DOHH2 (cell line): ENCODE measurements around the gene PAK5.

Experiments
- H3F3A ChIP-seq: fragments of 200-600 bp; sonication (generic), shearing (Covaris generic); 2 replicates; pipeline ENCODE4 v1.6.0; 2016; ENCODE audit warnings: antibody characterized with exemption, mild to moderate bottlenecking; ENCODE audit not compliant: control insufficient read depth, insufficient read depth
- H3K27ac ChIP-seq: fragments of 200-600 bp; sonication (generic); 2 replicates; pipeline ENCODE4 v1.5.1; 2014; ENCODE audit warnings: low read depth, mild to moderate bottlenecking, low read length, moderate library complexity
- H3K27me3 ChIP-seq: fragments of 200-600 bp; sonication (generic); 2 replicates; pipeline ENCODE4 v1.6.1; 2014; ENCODE audit warnings: mild to moderate bottlenecking, low read length, mixed read lengths; ENCODE audit not compliant: control insufficient read depth
- H3K36me3 ChIP-seq: fragments of 200-600 bp; sonication (generic); 2 replicates; pipeline ENCODE4 v1.6.1; 2014; ENCODE audit warnings: mild to moderate bottlenecking, low read length, moderate library complexity, mixed read lengths; ENCODE audit not compliant: control insufficient read depth
- H3K4me1 ChIP-seq: fragments of 200-600 bp; sonication (generic); 2 replicates; pipeline ENCODE4 v1.6.1; 2014; ENCODE audit warnings: mild to moderate bottlenecking, low read length, mixed read lengths; ENCODE audit not compliant: control insufficient read depth
- H3K4me2 ChIP-seq: fragments of 200-600 bp; sonication (generic); 2 replicates; pipeline ENCODE4 v1.6.0; 2014; ENCODE audit warnings: mild to moderate bottlenecking, low read length, moderate library complexity
- H3K4me3 ChIP-seq: fragments of 200-600 bp; sonication (generic); 2 replicates; pipeline ENCODE4 v1.5.1; 2014; ENCODE audit warnings: mild to moderate bottlenecking, low read length, mixed read lengths
- H3K79me2 ChIP-seq: fragments of 200-600 bp; sonication (generic); 2 replicates; pipeline ENCODE4 v1.6.1; 2014; ENCODE audit warnings: mild to moderate bottlenecking, low read length, mixed read lengths; ENCODE audit not compliant: control insufficient read depth
- H3K9me2 ChIP-seq: fragments of 200-600 bp; sonication (generic); replicated peaks from 2 replicates; pipeline ENCODE4 v1.6.1; 2014; ENCODE audit warnings: mild to moderate bottlenecking, low read length, mixed read lengths; ENCODE audit not compliant: control insufficient read depth
- H3K9me3 ChIP-seq: fragments of 200-600 bp; sonication (generic); 2 replicates; pipeline ENCODE4 v1.6.1; 2014; ENCODE audit warnings: antibody characterized with exemption, low read length, mixed read lengths; ENCODE audit not compliant: control insufficient read depth, insufficient read depth
- H4K20me1 ChIP-seq: fragments of 200-600 bp; sonication (generic); 2 replicates; pipeline ENCODE4 v1.6.0; 2014; ENCODE audit warnings: low read depth, mild to moderate bottlenecking, antibody characterized with exemption, low read length, moderate library complexity; ENCODE audit not compliant: control insufficient read depth, insufficient read depth
- EZH2phosphoT487 ChIP-seq: fragments of 200-600 bp; sonication (generic); IDR thresholded peaks from 2 replicates; pipeline ENCODE4 v1.6.1; 2017; ENCODE audit warnings: borderline replicate concordance, mild to moderate bottlenecking, antibody characterized with exemption, low read length, moderate library complexity, mixed read lengths
- TF ChIP-seq, protein P1 (sequence below): fragments of 200-600 bp; sonication (generic); IDR thresholded peaks from one replicate; pipeline ENCODE4 v1.5.1; 2014; ENCODE audit warnings: antibody characterized with exemption, mild to moderate bottlenecking, low read depth, low read length; ENCODE audit not compliant: poor library complexity, severe bottlenecking

Gene PAK5

DNA sequence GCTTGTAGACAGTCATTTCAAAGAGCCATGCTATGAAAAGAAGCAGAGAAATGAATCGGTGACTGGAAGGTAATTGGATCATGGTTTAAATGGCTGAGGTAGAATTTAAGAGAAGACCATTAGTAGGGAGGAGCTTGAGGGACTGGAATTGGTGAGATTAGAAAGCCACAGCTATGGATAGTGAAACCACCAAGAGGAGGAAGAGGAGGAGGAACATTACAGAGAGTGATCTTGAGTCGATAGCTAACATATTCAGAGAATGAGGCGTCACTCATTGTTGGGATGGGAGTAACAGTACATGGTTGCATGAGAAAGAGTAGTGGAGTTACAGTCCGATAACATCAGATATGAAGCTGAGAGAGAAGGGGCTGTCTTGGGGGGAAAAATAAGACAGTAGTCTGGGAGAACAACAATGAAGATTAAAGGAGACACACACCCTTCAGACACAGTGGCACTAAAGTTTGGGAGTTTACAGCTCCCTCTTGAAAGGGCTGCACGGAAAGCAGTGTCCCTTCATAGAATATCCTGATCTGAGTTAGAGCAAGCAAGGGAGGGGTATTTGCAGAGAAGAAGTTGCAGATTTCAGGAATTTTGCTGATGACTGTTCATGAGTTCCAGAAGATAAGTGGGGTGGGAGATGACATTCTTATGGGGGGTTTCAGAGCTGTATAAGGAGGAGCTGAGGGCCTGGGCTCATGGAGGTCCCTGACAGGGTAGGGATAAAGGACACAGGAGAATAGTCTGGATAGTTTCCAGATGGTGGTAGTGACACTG is 339.6 kb downstream of the PAK5 start:
- no peaks in the 10 kb centered on the region for H3K79me2 ChIP-seq
- TF ChIP-seq, protein P1, sequence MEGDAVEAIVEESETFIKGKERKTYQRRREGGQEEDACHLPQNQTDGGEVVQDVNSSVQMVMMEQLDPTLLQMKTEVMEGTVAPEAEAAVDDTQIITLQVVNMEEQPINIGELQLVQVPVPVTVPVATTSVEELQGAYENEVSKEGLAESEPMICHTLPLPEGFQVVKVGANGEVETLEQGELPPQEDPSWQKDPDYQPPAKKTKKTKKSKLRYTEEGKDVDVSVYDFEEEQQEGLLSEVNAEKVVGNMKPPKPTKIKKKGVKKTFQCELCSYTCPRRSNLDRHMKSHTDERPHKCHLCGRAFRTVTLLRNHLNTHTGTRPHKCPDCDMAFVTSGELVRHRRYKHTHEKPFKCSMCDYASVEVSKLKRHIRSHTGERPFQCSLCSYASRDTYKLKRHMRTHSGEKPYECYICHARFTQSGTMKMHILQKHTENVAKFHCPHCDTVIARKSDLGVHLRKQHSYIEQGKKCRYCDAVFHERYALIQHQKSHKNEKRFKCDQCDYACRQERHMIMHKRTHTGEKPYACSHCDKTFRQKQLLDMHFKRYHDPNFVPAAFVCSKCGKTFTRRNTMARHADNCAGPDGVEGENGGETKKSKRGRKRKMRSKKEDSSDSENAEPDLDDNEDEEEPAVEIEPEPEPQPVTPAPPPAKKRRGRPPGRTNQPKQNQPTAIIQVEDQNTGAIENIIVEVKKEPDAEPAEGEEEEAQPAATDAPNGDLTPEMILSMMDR: no peak
- no peak for TF ChIP-seq EZH2phosphoT487
- no peak overlapping the region for H3K4me2 ChIP-seq

DNA sequence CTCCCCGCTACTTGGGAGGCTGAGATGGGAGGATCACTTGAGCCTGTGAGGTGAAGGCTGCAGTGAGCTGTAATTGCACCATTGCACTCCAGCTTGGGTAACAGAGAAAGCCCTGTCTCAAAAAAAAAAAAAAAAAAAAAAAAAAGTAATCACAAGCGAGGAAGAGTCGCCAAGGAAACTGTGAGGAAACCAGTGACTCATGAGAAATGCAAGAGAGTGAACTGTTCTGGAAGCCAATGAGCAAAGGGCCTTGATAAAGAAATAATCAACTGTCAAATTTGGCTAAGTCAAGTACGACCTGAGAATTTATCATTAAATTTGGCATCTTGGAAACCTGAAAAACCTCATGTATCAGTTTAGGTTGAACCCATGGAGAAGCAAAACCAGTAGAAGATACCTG is 340.6 kb downstream of the PAK5 start:
- H3K4me3 ChIP-seq: no peak overlapping the region
- no peaks in the 10 kb centered on the region for H3F3A ChIP-seq
- no peaks in the 10 kb centered on the region for H3K4me1 ChIP-seq
- no peaks in the 10 kb centered on the region for H3K79me2 ChIP-seq
- no peaks in the 10 kb centered on the region for H3K36me3 ChIP-seq
- no peak overlapping the region for H3K4me2 ChIP-seq
- no peaks in the 10 kb centered on the region for H3K27me3 ChIP-seq
- no peaks in the 10 kb centered on the region for H4K20me1 ChIP-seq
- H3K9me2 ChIP-seq: no peaks in the 10 kb centered on the region
- H3K9me3 ChIP-seq: no peaks in the 10 kb centered on the region; the same call in 1 of the 2 replicates
- TF ChIP-seq, protein P1: no peak
- no peak for TF ChIP-seq EZH2phosphoT487
- H3K27ac ChIP-seq: no peak overlapping the region

More for the DNA sequence above, 339.6 kb downstream of the PAK5 start:
- Histone ChIP-seq H3F3A (no peaks in the 10 kb centered on the region), H3K27me3 (no peaks in the 10 kb centered on the region), H4K20me1 (no peaks in the 10 kb centered on the region), H3K4me3 (no peak overlapping the region), H3K4me1 (no peaks in the 10 kb centered on the region), H3K9me3 (no peaks in the 10 kb centered on the region; the same call in 1 of the 2 replicates), H3K27ac (no peak overlapping the region), H3K36me3 (no peaks in the 10 kb centered on the region), H3K9me2 (no peaks in the 10 kb centered on the region)

DNA sequence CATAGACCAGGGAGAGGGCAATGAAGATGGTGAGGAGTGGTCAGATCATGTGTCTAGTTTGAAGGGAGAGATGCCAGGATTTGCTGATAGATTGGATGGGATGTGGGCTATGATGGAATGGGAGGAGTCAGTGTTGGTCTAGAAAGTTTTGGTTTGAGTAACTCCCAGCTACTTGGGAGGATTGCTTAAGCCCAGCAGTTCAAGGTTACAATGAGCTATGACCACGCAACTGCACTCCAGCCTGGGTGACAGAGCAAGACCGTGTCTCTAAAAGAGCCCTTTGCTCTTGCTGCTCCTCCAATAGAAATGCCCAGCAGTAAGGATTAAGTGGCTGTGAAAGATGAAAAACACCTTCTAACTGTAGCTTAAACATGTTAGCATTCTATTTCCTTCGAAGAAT is 342.7 kb downstream of the PAK5 start:
- no peak overlapping the region for H3K27ac ChIP-seq

More for the DNA sequence above, 342.7 kb downstream of the PAK5 start:
- Histone ChIP-seq H3K4me3 (no peak overlapping the region), H3K9me2 (no peaks in the 10 kb centered on the region), H3K27me3 (no peaks in the 10 kb centered on the region), H3K36me3 (no peaks in the 10 kb centered on the region), H3F3A (no peaks in the 10 kb centered on the region), H3K4me1 (no peaks in the 10 kb centered on the region), H4K20me1 (no peaks in the 10 kb centered on the region), H3K4me2 (no peak overlapping the region), H3K79me2 (no peaks in the 10 kb centered on the region), H3K9me3 (no peaks in the 10 kb centered on the region; the same call in 1 of the 2 replicates)
- TF ChIP-seq EZH2phosphoT487: no peak
- TF ChIP-seq, protein P1: no peak
